DND-41 (cell line): ENCODE measurements around the gene TRIM69.

ENCODE experiments used
- CTCF ChIP-seq: IDR thresholded peaks from 2 replicates; pipeline ENCODE4 v1.5.1; 2012; ENCODE audit warnings: borderline replicate concordance, low read length, moderate library complexity, mild to moderate bottlenecking; ENCODE audit not compliant: poor library complexity, severe bottlenecking; ENCODE audit errors: extremely low read depth
- EZH2 ChIP-seq: IDR thresholded peaks from 3 replicates; pipeline ENCODE4 v1.6.1; 2012; ENCODE audit warnings: borderline replicate concordance, low read depth, mild to moderate bottlenecking, moderate library complexity, low read length, inconsistent platforms; ENCODE audit not compliant: severe bottlenecking

DNA sequence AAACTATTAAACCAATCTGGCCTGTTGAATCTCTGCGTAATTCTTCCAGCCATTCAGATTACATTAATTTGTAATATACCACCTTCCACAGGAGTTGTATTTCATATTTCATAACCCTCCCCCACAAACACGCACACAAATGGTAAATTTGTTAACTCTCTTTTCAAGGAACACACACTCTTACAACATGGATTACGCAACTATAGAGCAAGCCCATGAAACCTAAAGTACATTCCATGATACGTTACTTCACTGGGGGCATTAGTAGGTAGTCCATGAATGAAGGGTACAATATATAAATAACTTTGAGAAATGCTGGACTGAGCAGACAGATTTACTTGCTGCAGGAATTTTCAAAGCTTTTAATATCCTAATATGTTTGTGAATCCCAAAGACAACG is 65.0 kb downstream of the TRIM69 start:
- no peak for TF ChIP-seq CTCF
- TF ChIP-seq EZH2: no peak
